Endothelial cell of umbilical vein (primary cell): ENCODE results near the gene LLGL2. TPM values are rescaled to one million over a fixed set of nuclear protein-coding genes. Genes with fewer than 3 reads are reported as not detected.

Source experiments
- BruUV-seq: library from RNA; stranded (reverse); fragments of 400-500 nt; replicated peaks from 2 replicates; lab custom pipeline; 2021; lab: Mats Ljungman, UMichigan
- CTCF ChIA-PET: fragments of 300-600, 350-600 bp; sonication (Branson Sonifier 250); formaldehyde crosslinking; loops from one replicate; lab custom pipeline; 2021; ENCODE audit warnings: antibody characterized with exemption, inconsistent platforms; lab: Charles Lee
- POLR2A ChIA-PET: fragments of 300-600, 350-600 bp; sonication (Branson Sonifier 250); formaldehyde crosslinking; loops from one replicate; lab custom pipeline; 2021; ENCODE audit warnings: antibody characterized with exemption, inconsistent platforms; lab: Charles Lee
- DNase-seq: peaks from one replicate; pipeline ENCODE4 v3.0.0-alpha.2; 2011; ENCODE audit warnings: low read depth, low spot score
- FAIRE-seq: peaks from 2 replicates; lab custom pipeline; 2011; peaks lifted over from hg19 to GRCh38; lab: Jason Lieb, UNC
- H2AFZ ChIP-seq: 2 replicates; pipeline ENCODE4 v1.6.0; 2012; ENCODE audit warnings: low read depth, low read length, control low read depth, inconsistent platforms
- H3K27ac ChIP-seq: 2 replicates; pipeline ENCODE4 v1.5.1; 2011; ENCODE audit warnings: low read depth, mild to moderate bottlenecking, control low read depth, low read length, moderate library complexity; ENCODE audit not compliant: insufficient read depth
- H3K27me3 ChIP-seq, 2 experiments: 2 replicates each; pipeline versions ENCODE4 v1.6.0 to v1.6.1; 2011; ENCODE audit warnings: low read length in 2 of 2, mixed read lengths in 1 of 2; ENCODE audit not compliant: control insufficient read depth in 2 of 2, insufficient read depth in 2 of 2
- H3K36me3 ChIP-seq, 2 experiments: 2 replicates in 1 of 2; 3 replicates in 1 of 2; pipeline ENCODE4 v1.5.1; 2011; ENCODE audit warnings: low read length in 2 of 2, mild to moderate bottlenecking in 1 of 2, moderate library complexity in 1 of 2; ENCODE audit not compliant: control insufficient read depth in 2 of 2, insufficient read depth in 2 of 2; ENCODE audit errors: extremely low read depth in 1 of 2
- H3K4me1 ChIP-seq: 3 replicates; pipeline ENCODE4 v1.5.1; 2011; ENCODE audit warnings: mild to moderate bottlenecking, low read length; ENCODE audit not compliant: control insufficient read depth, insufficient read depth; ENCODE audit errors: extremely low read depth
- H3K4me2 ChIP-seq: 2 replicates; pipeline ENCODE4 v1.6.1; 2011; ENCODE audit warnings: low read length, control low read depth, mixed read lengths; ENCODE audit not compliant: insufficient read depth
- H3K4me3 ChIP-seq, 3 experiments: fragments of 200-600 bp in 1 of 3; sonication (generic), shearing (Covaris generic) in 1 of 3; replicated peaks in 1 of 3; 2 replicates each; pipeline ENCODE4 v1.5.1; 2011 to 2016; ENCODE audit warnings: control low read depth in 3 of 3, low read length in 3 of 3, mild to moderate bottlenecking in 2 of 3, inconsistent platforms in 1 of 3, low read depth in 1 of 3, moderate library complexity in 1 of 3; ENCODE audit not compliant: insufficient read depth in 1 of 3
- H3K79me2 ChIP-seq: 2 replicates; pipeline ENCODE4 v1.6.0; 2012; ENCODE audit warnings: low read length, inconsistent platforms; ENCODE audit not compliant: control insufficient read depth, insufficient read depth
- H3K9ac ChIP-seq: replicated peaks from 2 replicates; pipeline ENCODE3; 2011; ENCODE audit warnings: low read length, control low read depth; ENCODE audit not compliant: insufficient read depth; ENCODE audit errors: extremely low read depth
- H3K9me1 ChIP-seq: replicated peaks from 3 replicates; pipeline ENCODE4 v1.6.0; 2011; ENCODE audit warnings: mild to moderate bottlenecking, low read length; ENCODE audit not compliant: control insufficient read depth, insufficient read depth; ENCODE audit errors: extremely low read depth
- H3K9me3 ChIP-seq: replicated peaks from 2 replicates; pipeline ENCODE4 v1.5.1; 2012; ENCODE audit warnings: low read length, inconsistent platforms; ENCODE audit not compliant: control insufficient read depth, insufficient read depth
- H4K20me1 ChIP-seq: replicated peaks from 2 replicates; pipeline ENCODE3; 2011; ENCODE audit warnings: mild to moderate bottlenecking, low read length; ENCODE audit not compliant: control insufficient read depth, insufficient read depth; ENCODE audit errors: extremely low read depth
- EZH2 ChIP-seq: IDR thresholded peaks from 2 replicates; pipeline ENCODE4 v1.6.1; 2012; ENCODE audit warnings: borderline replicate concordance, low read depth, mild to moderate bottlenecking, moderate library complexity, low read length, inconsistent platforms; ENCODE audit not compliant: severe bottlenecking
- FOS ChIP-seq: IDR thresholded peaks from 2 replicates; pipeline ENCODE4 v1.6.1; 2011; ENCODE audit warnings: mild to moderate bottlenecking, low read length, moderate library complexity, borderline replicate concordance; ENCODE audit not compliant: insufficient read depth
- GATA2 ChIP-seq: IDR thresholded peaks from 2 replicates; pipeline ENCODE4 v1.7.0; 2011; ENCODE audit warnings: low read depth, mild to moderate bottlenecking, moderate library complexity, mixed read lengths, low read length; ENCODE audit not compliant: insufficient read length, insufficient read depth
- JUN ChIP-seq: IDR thresholded peaks from 2 replicates; pipeline ENCODE4 v1.6.1; 2011; ENCODE audit warnings: borderline replicate concordance, low read depth; ENCODE audit not compliant: insufficient read length, insufficient read depth
- MYC ChIP-seq: IDR thresholded peaks from one replicate; pipeline ENCODE4 v1.6.1; 2011; ENCODE audit warnings: mild to moderate bottlenecking, low read depth, low read length
- POLR2A ChIP-seq: IDR thresholded peaks from 2 replicates; pipeline ENCODE4 v1.6.1; 2012; ENCODE audit warnings: low read depth, mild to moderate bottlenecking, control low read depth, low read length
- POLR2AphosphoS5 ChIP-seq: IDR thresholded peaks from 2 replicates; pipeline ENCODE4 v1.6.1; 2012; ENCODE audit warnings: low read depth, mild to moderate bottlenecking, control low read depth, low read length, moderate library complexity; ENCODE audit not compliant: insufficient read depth
- dilution Hi-C: fragments of 300-500 bp; cut with MboI; formaldehyde crosslinking; loops from one replicate; pipeline ENCODE4 v1.15.0; 2019; ENCODE audit warnings: low sequenced_read_pairs; ENCODE audit not compliant: extremely low pct_ligation_motif_present
- intact Hi-C: fragments of 100-400 bp; cut with micrococcal nuclease; formaldehyde crosslinking; loops from one replicate; pipeline ENCODE4 v1.10.0; 2022
- polyA plus RNA-seq, 4 experiments: library from polyadenylated mRNA; depleted of rRNA in 3 of 4; stranded (reverse) in 3 of 4; unstranded in 1 of 4; fragments of >200 nt; gene quantifications; 2 replicates each; pipeline versions ENCODE4 v1.2.1 to v1.2.3, GENCODE V29; 2011 to 2012; ENCODE audit warnings: missing spikeins in 1 of 4
- total RNA-seq: library from RNA; stranded (reverse); gene quantifications from 2 replicates; pipeline ENCODE4 v1.2.3, GENCODE V29; 2021
- TF ChIP-seq, protein P1 (sequence below): IDR thresholded peaks from 2 replicates; pipeline ENCODE4 v1.6.1; 2011; ENCODE audit not compliant: insufficient read depth, insufficient read length
- TF ChIP-seq, protein P2 (sequence below), 2 donors: IDR thresholded peaks; 1 replicate in 1 of 2; 2 replicates in 1 of 2; pipeline ENCODE4 v1.5.1; 2011; ENCODE audit warnings: low read length in 2 of 2, mild to moderate bottlenecking in 2 of 2, moderate library complexity in 2 of 2, control low read depth in 1 of 2, inconsistent platforms in 1 of 2, low read depth in 1 of 2; ENCODE audit not compliant: insufficient read depth in 1 of 2; ENCODE audit errors: extremely low read depth in 1 of 2

The LLGL2 gene
- total and polyA plus RNA-seq, 2 donors (not counting 3 experiments of a cell fraction or from before 2014, with no cell fraction given): 5.3 to 5.4 TPM

DNA sequence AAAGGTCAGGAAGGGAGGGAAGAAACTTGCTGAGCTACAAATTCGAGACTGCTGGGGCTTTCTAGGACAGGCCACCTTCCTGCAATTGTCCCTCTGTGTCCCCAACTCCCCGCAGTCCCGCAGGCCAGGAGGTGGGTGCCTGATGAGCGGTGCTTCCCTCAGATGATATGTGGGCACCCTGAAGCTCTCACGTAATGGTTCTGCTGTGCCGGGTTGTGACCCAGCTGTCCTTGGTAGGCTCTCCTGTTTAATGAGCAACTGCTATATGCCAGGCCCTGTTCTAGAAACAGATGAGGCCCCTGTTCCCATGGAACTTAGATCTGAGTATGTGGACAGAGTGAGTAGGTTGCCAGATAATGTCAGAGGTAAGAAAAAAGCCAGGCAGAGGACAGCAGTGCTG, 40.1 kb downstream of the LLGL2 start:
- Histone ChIP-seq H3K9me1 (no peaks in the 10 kb centered on the region), H3K4me3 (no peak overlapping the region), H3K4me1 (peaks cover under 1% of the 10 kb centered on the region), H3K36me3 (no peaks in the 10 kb centered on the region), H4K20me1 (no peaks in the 10 kb centered on the region), H3K27me3 (no peaks in the 10 kb centered on the region), H3K9ac (no peak overlapping the region), H3K9me3 (no peaks in the 10 kb centered on the region), H3K4me2 (no peak overlapping the region), H3K27ac (no peak overlapping the region), H2AFZ (no peak overlapping the region), H3K79me2 (no peaks in the 10 kb centered on the region)
- FAIRE-seq (no peak), DNase-seq (no peak)
- POLR2A ChIA-PET: no interaction called here
- dilution Hi-C loops: no loop called here
- intact Hi-C loops: no loop called here
- no TSS peak for BruUV-seq
- CTCF ChIA-PET: interaction anchor here (0.6 kb wide), 1 partner anchor 242 kb away, joined by 3 read pairs; no protein-coding TSS in a partner anchor
- TF ChIP-seq JUN (no peak), GATA2 (no peak), MYC (no peak), POLR2AphosphoS5 (no peak), POLR2A (no peak), EZH2 (no peak), FOS (no peak)
- TF ChIP-seq, protein P1, sequence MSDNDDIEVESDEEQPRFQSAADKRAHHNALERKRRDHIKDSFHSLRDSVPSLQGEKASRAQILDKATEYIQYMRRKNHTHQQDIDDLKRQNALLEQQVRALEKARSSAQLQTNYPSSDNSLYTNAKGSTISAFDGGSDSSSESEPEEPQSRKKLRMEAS: no peak
- TF ChIP-seq, protein P2, sequence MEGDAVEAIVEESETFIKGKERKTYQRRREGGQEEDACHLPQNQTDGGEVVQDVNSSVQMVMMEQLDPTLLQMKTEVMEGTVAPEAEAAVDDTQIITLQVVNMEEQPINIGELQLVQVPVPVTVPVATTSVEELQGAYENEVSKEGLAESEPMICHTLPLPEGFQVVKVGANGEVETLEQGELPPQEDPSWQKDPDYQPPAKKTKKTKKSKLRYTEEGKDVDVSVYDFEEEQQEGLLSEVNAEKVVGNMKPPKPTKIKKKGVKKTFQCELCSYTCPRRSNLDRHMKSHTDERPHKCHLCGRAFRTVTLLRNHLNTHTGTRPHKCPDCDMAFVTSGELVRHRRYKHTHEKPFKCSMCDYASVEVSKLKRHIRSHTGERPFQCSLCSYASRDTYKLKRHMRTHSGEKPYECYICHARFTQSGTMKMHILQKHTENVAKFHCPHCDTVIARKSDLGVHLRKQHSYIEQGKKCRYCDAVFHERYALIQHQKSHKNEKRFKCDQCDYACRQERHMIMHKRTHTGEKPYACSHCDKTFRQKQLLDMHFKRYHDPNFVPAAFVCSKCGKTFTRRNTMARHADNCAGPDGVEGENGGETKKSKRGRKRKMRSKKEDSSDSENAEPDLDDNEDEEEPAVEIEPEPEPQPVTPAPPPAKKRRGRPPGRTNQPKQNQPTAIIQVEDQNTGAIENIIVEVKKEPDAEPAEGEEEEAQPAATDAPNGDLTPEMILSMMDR (IDR thresholded peaks at IDR 0.05; ENCODE audit: extremely low read depth in 1 of 2, insufficient read depth in 1 of 2, low read depth in 1 of 2, low read length in 2 of 2): no peak
